Measurements from ENCODE around the gene PCDH9.

DNA sequence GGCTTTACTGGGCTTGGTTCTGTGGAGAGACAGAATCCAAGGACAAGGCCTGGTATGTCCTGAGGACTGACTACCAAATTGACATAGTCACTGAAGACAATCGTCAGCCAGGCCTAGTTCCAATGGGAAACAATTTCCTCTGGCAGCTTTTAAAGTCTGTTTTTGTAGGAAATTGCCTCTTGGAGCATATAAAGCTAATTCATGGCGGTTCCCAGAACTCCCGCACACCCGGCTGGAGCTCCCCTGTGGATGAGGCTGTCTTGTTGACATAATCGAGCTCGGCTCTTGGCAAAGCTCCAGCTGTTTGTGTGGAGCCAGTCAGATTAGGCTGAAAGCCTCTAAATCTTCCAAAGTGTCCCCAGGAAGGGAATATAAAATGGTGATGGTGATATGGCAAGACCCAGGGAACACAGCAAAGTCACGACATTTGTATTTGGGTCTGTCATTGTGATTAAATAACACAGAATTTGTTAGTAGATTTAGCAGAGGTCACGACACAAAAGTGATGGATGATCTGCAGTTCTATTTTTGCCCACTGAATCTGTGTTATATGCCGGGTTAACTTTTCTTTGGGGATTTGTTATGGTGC lies 395.0 kb downstream of the PCDH9 start:
- TF ChIP-seq, protein P1, sequence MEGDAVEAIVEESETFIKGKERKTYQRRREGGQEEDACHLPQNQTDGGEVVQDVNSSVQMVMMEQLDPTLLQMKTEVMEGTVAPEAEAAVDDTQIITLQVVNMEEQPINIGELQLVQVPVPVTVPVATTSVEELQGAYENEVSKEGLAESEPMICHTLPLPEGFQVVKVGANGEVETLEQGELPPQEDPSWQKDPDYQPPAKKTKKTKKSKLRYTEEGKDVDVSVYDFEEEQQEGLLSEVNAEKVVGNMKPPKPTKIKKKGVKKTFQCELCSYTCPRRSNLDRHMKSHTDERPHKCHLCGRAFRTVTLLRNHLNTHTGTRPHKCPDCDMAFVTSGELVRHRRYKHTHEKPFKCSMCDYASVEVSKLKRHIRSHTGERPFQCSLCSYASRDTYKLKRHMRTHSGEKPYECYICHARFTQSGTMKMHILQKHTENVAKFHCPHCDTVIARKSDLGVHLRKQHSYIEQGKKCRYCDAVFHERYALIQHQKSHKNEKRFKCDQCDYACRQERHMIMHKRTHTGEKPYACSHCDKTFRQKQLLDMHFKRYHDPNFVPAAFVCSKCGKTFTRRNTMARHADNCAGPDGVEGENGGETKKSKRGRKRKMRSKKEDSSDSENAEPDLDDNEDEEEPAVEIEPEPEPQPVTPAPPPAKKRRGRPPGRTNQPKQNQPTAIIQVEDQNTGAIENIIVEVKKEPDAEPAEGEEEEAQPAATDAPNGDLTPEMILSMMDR (IDR thresholded peaks at IDR 0.05) = no peak
- TF ChIP-seq EP300 (IDR thresholded peaks at IDR 0.05) (no peak), POLR2AphosphoS5 (IDR thresholded peaks at IDR 0.05) (no peak)

Data from upper lobe of left lung (tissue), 4 donors.